Parathyroid adenoma (tissue), 2 donors: ENCODE data around the gene CCDC38.

ENCODE experiments used
- H2AFZ ChIP-seq: fragments of 300-600 bp; sonication (generic); one replicate; pipeline ENCODE4 v1.7.0; 2017; ENCODE audit warnings: antibody characterized with exemption, mild to moderate bottlenecking
- H3K27ac ChIP-seq: fragments of 300-600 bp; sonication (generic); one replicate; pipeline ENCODE4 v1.7.0; 2017
- H3K27me3 ChIP-seq: fragments of 300-600 bp; sonication (generic); one replicate; pipeline ENCODE4 v1.7.0; 2017; ENCODE audit warnings: low read length; ENCODE audit not compliant: control insufficient read depth, insufficient read depth
- H3K36me3 ChIP-seq: fragments of 300-600 bp; sonication (generic); one replicate; pipeline ENCODE4 v1.7.0; 2017; ENCODE audit warnings: low read length; ENCODE audit not compliant: control insufficient read depth, insufficient read depth
- H3K4me1 ChIP-seq: fragments of 300-600 bp; sonication (generic); one replicate; pipeline ENCODE4 v1.7.0; 2017; ENCODE audit warnings: control low read depth
- H3K4me2 ChIP-seq: fragments of 300-600 bp; sonication (generic); one replicate; pipeline ENCODE4 v1.7.0; 2017; ENCODE audit warnings: low read length
- H3K4me3 ChIP-seq: fragments of 300-600 bp; sonication (generic); one replicate; pipeline ENCODE4 v1.7.0; 2017; ENCODE audit warnings: low read depth, low read length
- H3K79me2 ChIP-seq: fragments of 300-600 bp; sonication (generic); one replicate; pipeline ENCODE4 v1.7.0; 2017; ENCODE audit warnings: control low read depth
- H3K9ac ChIP-seq: fragments of 300-600 bp; sonication (generic); one replicate; pipeline ENCODE4 v1.7.0; 2017; ENCODE audit warnings: mild to moderate bottlenecking
- H3K9me3 ChIP-seq: fragments of 300-600 bp; sonication (generic); one replicate; pipeline ENCODE4 v1.7.0; 2017; ENCODE audit warnings: low read length; ENCODE audit not compliant: control insufficient read depth
- TF ChIP-seq, protein P1 (sequence below): fragments of 300-600 bp; sonication (generic); IDR thresholded peaks from one replicate; pipeline ENCODE4 v1.7.0; 2017; ENCODE audit warnings: antibody characterized with exemption, mild to moderate bottlenecking
- donor health status: primary hyperparathyroidism.

Gene CCDC38

DNA sequence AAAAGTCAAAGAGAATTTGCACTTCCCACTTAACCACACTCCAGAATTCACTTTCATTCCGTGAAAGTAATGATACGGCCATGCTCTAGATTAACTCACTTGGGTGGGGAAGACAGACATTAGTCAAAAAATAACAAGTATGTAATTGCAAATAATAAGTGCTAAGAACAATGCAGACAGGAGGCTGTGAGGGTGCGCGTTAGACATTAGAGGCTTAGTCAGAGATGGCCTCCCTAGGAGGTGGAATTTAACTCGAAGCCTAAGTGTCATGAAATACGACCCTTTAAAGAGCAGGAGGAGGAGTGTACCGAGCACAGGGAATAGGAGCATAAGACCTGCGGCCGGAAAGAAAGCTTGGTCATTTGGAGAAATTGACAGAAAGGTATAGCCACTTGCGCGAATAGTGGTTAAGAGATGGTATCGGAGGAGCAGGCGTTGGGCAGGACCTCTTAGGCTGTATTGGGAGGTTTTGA, 83.0 kb downstream of the CCDC38 start:
- peak overlapping the region; percentile 64 for H3K27ac ChIP-seq
- TF ChIP-seq, protein P1, sequence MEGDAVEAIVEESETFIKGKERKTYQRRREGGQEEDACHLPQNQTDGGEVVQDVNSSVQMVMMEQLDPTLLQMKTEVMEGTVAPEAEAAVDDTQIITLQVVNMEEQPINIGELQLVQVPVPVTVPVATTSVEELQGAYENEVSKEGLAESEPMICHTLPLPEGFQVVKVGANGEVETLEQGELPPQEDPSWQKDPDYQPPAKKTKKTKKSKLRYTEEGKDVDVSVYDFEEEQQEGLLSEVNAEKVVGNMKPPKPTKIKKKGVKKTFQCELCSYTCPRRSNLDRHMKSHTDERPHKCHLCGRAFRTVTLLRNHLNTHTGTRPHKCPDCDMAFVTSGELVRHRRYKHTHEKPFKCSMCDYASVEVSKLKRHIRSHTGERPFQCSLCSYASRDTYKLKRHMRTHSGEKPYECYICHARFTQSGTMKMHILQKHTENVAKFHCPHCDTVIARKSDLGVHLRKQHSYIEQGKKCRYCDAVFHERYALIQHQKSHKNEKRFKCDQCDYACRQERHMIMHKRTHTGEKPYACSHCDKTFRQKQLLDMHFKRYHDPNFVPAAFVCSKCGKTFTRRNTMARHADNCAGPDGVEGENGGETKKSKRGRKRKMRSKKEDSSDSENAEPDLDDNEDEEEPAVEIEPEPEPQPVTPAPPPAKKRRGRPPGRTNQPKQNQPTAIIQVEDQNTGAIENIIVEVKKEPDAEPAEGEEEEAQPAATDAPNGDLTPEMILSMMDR: no peak

DNA sequence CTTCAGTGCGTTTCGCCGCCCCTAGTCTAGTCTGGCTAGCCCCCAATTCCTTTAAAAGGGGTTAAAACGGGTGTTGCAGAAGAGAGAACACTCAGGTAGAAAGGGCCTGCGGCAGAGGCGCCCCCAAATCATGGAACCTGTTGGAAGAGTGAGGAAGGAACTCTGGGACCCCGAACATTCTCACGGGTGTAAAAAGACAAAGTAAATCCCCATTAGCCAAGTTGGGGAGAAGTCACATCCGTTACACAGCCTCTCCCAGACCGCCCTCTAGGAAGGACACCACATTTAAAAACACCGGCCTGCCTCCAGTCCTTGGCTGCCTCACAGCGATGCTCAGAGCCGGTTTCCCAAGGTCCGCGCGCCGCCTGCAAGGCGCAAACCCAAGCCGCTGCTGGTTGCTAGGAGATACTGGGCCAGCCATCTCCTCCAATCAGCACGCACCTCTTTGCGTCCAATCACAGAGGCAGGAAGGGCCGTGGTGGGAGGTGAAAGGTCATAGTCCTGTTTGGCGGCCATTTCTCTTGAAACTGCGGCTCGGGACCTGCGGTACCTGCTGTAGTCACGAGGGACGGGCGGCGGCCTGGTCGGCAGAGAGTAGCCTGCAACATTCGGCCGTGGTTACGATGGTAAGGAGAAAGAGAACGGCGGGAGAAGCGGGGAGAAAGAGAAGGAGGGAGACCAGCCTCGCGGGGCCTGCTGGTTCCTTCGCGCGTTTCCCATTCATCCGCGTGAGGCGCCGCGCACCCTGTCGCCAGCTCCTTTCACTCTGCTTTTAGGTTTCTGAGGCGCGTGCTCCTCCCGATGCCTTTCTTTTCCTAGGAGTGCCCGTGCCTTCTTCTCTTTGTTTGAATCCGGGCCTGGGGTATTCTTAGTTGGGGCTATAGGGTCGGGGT, 83.7 kb downstream of the CCDC38 start, which contains the start of gene SNRPF:
SNRPF (plus strand) TSS at position 502 of the 893 bp plus-strand sequence; CDS start at position 624, 122 bp downstream.
- H3K4me2 ChIP-seq: peak within 1 kb of the TSS; percentile 69
- H3K4me1 ChIP-seq: peaks cover 6% of the 10 kb centered on the region
- no peaks in the 10 kb centered on the region for H3K9me3 ChIP-seq
- H3K9ac ChIP-seq: peak within 1 kb of the TSS; percentile 0
- no peaks in the 10 kb centered on the region for H3K36me3 ChIP-seq
- peak within 1 kb of the TSS; percentile 64 for H3K27ac ChIP-seq
- H2AFZ ChIP-seq: peak within 1 kb of the TSS; percentile 97
- H3K4me3 ChIP-seq: peak within 1 kb of the TSS; percentile 86
- peaks cover 16% of the 10 kb centered on the region for H3K79me2 ChIP-seq
- TF ChIP-seq, protein P1: no peak
- no peaks in the 10 kb centered on the region for H3K27me3 ChIP-seq

More for the DNA sequence above, 83.0 kb downstream of the CCDC38 start:
- peak overlapping the region; percentile 97 for H2AFZ ChIP-seq
- H3K4me1 ChIP-seq: peaks cover 6% of the 10 kb centered on the region
- no peaks in the 10 kb centered on the region for H3K27me3 ChIP-seq
- H3K36me3 ChIP-seq: no peaks in the 10 kb centered on the region
- peak overlapping the region; percentile 0 for H3K9ac ChIP-seq
- no peaks in the 10 kb centered on the region for H3K9me3 ChIP-seq
- H3K4me3 ChIP-seq: peak overlapping the region; percentile 86
- H3K79me2 ChIP-seq: peaks cover 17% of the 10 kb centered on the region
- peak overlapping the region; percentile 69 for H3K4me2 ChIP-seq

DNA sequence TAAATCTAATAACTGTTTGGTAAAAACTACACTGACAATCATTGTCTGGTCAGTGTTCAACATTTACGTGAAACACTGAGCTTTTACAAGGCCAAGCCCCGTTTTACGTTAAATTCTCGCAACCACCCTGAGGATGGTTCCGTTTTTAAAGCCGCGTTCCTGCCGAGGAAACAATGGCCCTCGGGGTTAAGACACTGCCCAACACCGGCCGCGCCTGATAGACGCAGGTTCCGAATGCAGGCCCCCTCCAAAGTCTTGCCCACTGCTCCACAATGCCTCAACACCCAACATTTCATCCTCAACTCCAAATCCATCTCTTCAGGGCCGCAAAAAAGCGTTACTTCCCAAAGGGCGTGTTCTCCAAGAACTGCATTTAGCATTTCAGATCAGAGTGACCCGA, 84.6 kb downstream of the CCDC38 start:
- H3K9me3 ChIP-seq: no peaks in the 10 kb centered on the region
- H3K27ac ChIP-seq: no peak overlapping the region
- no peak overlapping the region for H3K4me2 ChIP-seq
- H3K4me1 ChIP-seq: peaks cover 6% of the 10 kb centered on the region
- H2AFZ ChIP-seq: peak overlapping the region; percentile 97
- H3K27me3 ChIP-seq: no peaks in the 10 kb centered on the region
- H3K79me2 ChIP-seq: peaks cover 14% of the 10 kb centered on the region
- no peaks in the 10 kb centered on the region for H3K36me3 ChIP-seq
- no peak overlapping the region for H3K9ac ChIP-seq
- TF ChIP-seq, protein P1: no peak
- peak overlapping the region; percentile 86 for H3K4me3 ChIP-seq

DNA sequence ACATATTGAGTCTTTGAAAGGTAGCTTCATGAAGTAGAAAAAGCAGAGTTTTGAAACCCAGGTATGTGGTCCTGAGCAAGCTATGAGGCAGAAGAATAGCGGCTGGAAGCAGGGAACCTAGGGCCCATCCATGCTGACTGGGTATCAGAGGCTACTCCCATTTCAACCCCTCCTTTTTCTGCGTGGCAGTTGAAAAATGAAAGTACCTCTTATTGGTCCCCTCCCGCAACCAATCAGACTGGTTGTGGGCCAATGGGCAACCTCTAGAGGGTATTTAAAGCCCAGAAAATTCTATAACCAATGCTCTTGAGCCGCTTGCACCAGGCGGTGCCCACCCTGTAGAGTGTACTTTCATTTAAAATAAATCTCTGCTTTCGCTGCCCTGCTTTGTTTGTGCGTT, 85.3 kb downstream of the CCDC38 start:
- Histone ChIP-seq H3K9me3 (no peaks in the 10 kb centered on the region), H2AFZ (no peak overlapping the region), H3K27ac (no peak overlapping the region), H3K79me2 (peaks cover 11% of the 10 kb centered on the region), H3K9ac (no peak overlapping the region), H3K36me3 (no peaks in the 10 kb centered on the region), H3K4me2 (no peak overlapping the region), H3K4me3 (no peak overlapping the region), H3K27me3 (no peaks in the 10 kb centered on the region), H3K4me1 (peaks cover 6% of the 10 kb centered on the region)
- TF ChIP-seq, protein P1: no peak
